Type B pancreatic cell (in vitro differentiated cells): ENCODE data around the gene MYCL. TPM values are rescaled to one million over a fixed set of nuclear protein-coding genes. Genes with fewer than 3 reads are reported as not detected.

Experiments
- DNase-seq: peaks from one replicate; pipeline ENCODE4 v3.0.0; 2021; ENCODE audit warnings: mixed read lengths; ENCODE audit not compliant: unreplicated experiment; ENCODE audit errors: extremely low spot score
- H3K27ac Mint-ChIP-seq: 2 replicates; pipeline ENCODE4 v1.8.0; 2021; ENCODE audit warnings: mild to moderate bottlenecking, mixed read lengths
- H3K27me3 Mint-ChIP-seq: 2 replicates; pipeline ENCODE4 v1.8.0; 2021; ENCODE audit warnings: mixed read lengths
- H3K36me3 Mint-ChIP-seq: 2 replicates; pipeline ENCODE4 v1.8.0; 2021; ENCODE audit warnings: mixed read lengths
- H3K4me1 Mint-ChIP-seq: one replicate; pipeline ENCODE4 v1.8.0; 2021; ENCODE audit warnings: mixed read lengths; ENCODE audit not compliant: unreplicated experiment
- H3K4me3 Mint-ChIP-seq: 2 replicates; pipeline ENCODE4 v1.8.0; 2021; ENCODE audit warnings: mild to moderate bottlenecking, mixed read lengths
- H3K9me3 Mint-ChIP-seq: 2 replicates; pipeline ENCODE4 v1.8.0; 2021; ENCODE audit warnings: mixed read lengths
- total RNA-seq: library from RNA; stranded (reverse); gene quantifications from 2 replicates; pipeline ENCODE4 v1.2.1, GENCODE V29; 2021; ENCODE audit warnings: low replicate concordance
- TF ChIP-seq, protein P1 (sequence below): fragments of 200-600 bp; sonication (generic); conservative IDR thresholded peaks from 2 replicates; pipeline ENCODE4 v1.5.0; 2021; ENCODE audit warnings: antibody characterized with exemption, mild to moderate bottlenecking

Gene MYCL
- total RNA-seq, 1 donor from 2014 or later, result 19.5 TPM

DNA sequence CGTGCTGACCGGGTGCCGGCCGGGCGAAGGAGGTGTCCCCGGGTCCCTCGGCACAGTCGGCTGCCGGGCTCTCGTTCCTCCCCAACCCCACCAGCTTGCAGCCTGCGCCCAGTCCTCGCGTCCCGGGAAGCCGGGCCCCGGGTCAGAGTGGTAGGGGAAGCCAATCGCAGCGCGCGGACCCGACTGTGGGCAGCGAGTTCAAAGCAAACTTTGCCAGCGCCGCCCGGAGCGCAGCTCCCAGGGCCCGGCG is 328 bp downstream of the MYCL start:
- Mint-ChIP-seq H3K9me3 (no peaks in the 10 kb centered on the region), H3K36me3 (no peaks in the 10 kb centered on the region), H3K27ac (no peak overlapping the region), H3K4me3 (peak overlapping the region; percentile 75), H3K4me1 (peaks cover 27% of the 10 kb centered on the region), H3K27me3 (peaks cover 30% of the 10 kb centered on the region)
- no peak for DNase-seq
- TF ChIP-seq, protein P1, sequence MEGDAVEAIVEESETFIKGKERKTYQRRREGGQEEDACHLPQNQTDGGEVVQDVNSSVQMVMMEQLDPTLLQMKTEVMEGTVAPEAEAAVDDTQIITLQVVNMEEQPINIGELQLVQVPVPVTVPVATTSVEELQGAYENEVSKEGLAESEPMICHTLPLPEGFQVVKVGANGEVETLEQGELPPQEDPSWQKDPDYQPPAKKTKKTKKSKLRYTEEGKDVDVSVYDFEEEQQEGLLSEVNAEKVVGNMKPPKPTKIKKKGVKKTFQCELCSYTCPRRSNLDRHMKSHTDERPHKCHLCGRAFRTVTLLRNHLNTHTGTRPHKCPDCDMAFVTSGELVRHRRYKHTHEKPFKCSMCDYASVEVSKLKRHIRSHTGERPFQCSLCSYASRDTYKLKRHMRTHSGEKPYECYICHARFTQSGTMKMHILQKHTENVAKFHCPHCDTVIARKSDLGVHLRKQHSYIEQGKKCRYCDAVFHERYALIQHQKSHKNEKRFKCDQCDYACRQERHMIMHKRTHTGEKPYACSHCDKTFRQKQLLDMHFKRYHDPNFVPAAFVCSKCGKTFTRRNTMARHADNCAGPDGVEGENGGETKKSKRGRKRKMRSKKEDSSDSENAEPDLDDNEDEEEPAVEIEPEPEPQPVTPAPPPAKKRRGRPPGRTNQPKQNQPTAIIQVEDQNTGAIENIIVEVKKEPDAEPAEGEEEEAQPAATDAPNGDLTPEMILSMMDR, result no peak

GRCh38 chr1:39900662-39901463 is 854 bp downstream of the MYCL start:
- H3K4me1 Mint-ChIP-seq, result peaks cover 27% of the 10 kb centered on the region
- peak overlapping the region; percentile 91 for H3K4me3 Mint-ChIP-seq
- H3K27ac Mint-ChIP-seq, result peak overlapping the region; percentile 74
- H3K27me3 Mint-ChIP-seq, result peaks cover 30% of the 10 kb centered on the region
- no peak for DNase-seq
- H3K36me3 Mint-ChIP-seq, result no peaks in the 10 kb centered on the region
- TF ChIP-seq, protein P1, result no peak
- no peaks in the 10 kb centered on the region for H3K9me3 Mint-ChIP-seq

- TF ChIP-seq, protein P1, result no peak
- Mint-ChIP-seq H3K36me3 (no peaks in the 10 kb centered on the region), H3K4me3 (peak overlapping the region; percentile 91), H3K27me3 (peaks cover 26% of the 10 kb centered on the region), H3K4me1 (peaks cover 35% of the 10 kb centered on the region), H3K27ac (peak overlapping the region; percentile 74), H3K9me3 (no peaks in the 10 kb centered on the region)
- DNase-seq, result no peak
These were observed 1.8 kb downstream of the MYCL start for GRCh38 chr1:39899611-39900538.

DNA sequence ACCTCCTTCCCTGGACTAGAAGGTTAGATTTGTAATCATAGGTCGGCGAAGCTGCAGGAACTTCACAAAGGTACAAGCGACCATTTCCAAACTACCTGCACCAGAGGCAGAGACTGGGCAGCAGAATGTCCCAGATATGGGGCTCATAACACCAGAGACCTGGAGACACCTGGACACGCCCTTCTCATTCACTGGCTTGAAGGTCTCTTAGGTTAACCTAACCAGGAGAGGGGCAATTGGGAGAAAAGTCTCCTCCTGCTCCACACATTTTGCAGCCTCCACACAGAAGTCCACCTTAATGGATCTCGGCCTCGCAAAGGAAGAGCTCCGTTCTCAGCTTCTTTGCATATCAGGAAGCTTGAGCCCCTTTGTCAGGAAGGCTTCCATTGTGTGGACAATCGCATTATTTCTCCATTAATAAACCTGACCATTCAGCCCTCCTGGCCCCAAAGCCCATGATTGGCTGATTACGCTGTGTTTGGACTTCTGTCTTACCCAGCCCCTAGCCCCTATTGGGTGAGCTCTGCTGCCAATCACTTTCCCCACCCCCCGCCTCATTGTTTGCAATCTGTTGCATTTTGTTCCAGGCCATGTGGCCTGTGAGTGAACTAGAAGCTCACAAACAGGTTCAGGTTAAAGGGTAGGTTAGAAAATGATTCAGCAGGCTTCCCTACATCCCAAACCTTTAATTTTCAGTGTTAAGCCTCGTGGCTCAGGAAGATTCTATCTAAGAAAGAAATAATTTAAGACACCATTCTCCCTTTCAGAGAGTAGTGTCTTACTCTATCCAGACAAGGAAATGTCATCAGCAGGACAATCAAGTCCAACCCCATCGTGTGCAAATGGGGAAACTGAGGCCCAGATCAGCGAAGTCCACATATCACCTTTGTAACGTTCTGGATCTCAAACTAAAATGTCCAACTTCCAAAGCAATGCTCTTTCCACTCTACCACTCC is 2.8 kb downstream of the MYCL start:
- Mint-ChIP-seq H3K9me3 (no peaks in the 10 kb centered on the region), H3K27ac (peak overlapping the region; percentile 78), H3K27me3 (peaks cover 21% of the 10 kb centered on the region), H3K4me3 (peak overlapping the region; percentile 91), H3K4me1 (peaks cover 37% of the 10 kb centered on the region), H3K36me3 (no peaks in the 10 kb centered on the region)
- TF ChIP-seq, protein P1, result no peak
- DNase-seq, result no peak

DNA sequence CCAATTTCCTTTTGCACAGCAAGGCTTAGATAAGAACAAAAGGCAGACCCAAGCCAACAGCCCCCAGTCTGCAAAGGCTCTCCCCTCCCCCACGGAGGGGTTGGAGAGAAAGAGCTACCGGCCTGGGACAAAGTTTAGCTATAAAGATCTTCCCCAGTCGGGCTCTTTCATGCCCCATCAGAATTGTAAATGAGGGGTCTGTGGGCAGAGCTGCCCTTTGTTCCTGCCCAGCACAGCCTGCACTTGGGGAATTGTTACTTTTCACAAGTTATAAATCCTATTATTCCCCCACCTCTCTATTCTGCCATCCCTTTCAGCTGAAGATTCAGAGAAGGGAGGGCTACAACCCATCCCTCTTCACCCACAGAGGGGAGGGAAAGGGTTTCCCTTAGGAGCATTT is 3.5 kb downstream of the MYCL start:
- no peak for DNase-seq
- peak overlapping the region; percentile 91 for H3K4me3 Mint-ChIP-seq

More for the DNA sequence above, 3.5 kb downstream of the MYCL start:
- peak overlapping the region; percentile 22 for H3K27ac Mint-ChIP-seq
- peaks cover 44% of the 10 kb centered on the region for H3K4me1 Mint-ChIP-seq
- H3K9me3 Mint-ChIP-seq, result no peaks in the 10 kb centered on the region
- H3K36me3 Mint-ChIP-seq, result no peaks in the 10 kb centered on the region
- peaks cover 16% of the 10 kb centered on the region for H3K27me3 Mint-ChIP-seq
- TF ChIP-seq, protein P1, result no peak
